Bronchial epithelial cell (primary cell): ENCODE measurements around the gene LAMA4. TPM values are rescaled to one million over a fixed set of nuclear protein-coding genes. Genes with fewer than 3 reads are reported as not detected.

Experiments used
- DNase-seq: peaks from one replicate; pipeline ENCODE4 v3.0.0-alpha.2; 2010; ENCODE audit warnings: low read depth
- FAIRE-seq: peaks from 2 replicates; lab custom pipeline; 2011; peaks lifted over from hg19 to GRCh38; lab: Jason Lieb, UNC
- H3K27me3 ChIP-seq: 2 replicates; pipeline ENCODE4 v1.5.1; 2011; ENCODE audit warnings: low read length; ENCODE audit not compliant: control insufficient read depth, insufficient read depth
- H3K36me3 ChIP-seq: 2 replicates; pipeline ENCODE4 v1.5.1; 2011; ENCODE audit warnings: low read length; ENCODE audit not compliant: control insufficient read depth, insufficient read depth
- H3K4me3 ChIP-seq: 2 replicates; pipeline ENCODE4 v1.5.1; 2011; ENCODE audit warnings: mild to moderate bottlenecking, low read depth, low read length, control low read depth
- CTCF ChIP-seq: IDR thresholded peaks from 2 replicates; pipeline ENCODE4 v1.5.1; 2011; ENCODE audit warnings: mild to moderate bottlenecking, moderate library complexity, low read length, control low read depth, inconsistent platforms; ENCODE audit not compliant: insufficient read depth, severe bottlenecking
- total RNA-seq: library from RNA; depleted of rRNA; stranded (reverse); fragments of >200 nt; gene quantifications from 2 replicates; pipeline ENCODE4 v1.2.1, GENCODE V29; 2014

LAMA4 gene
- total RNA-seq, 1 donor from 2014 or later: 5.5 TPM

DNA sequence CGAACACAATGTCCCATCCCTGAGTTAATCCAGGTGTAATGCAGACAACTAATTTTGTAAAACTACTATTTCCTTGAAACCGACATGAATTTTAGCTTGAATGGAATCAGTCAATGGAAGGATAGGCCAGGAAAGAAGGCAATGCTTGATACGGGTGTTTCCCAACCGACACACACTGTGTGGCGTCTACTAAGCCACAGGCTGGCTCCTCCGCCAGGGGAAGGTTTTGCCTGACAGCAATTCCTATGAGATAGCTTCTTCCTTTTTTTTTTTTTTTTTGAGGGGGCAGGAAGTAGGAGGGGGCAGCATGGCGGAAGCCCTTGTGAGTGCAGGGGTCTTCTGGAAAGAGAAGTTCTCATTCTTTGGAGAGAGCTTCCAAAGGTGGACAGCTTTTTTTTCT, 12.0 kb upstream of the LAMA4 start:
- Histone ChIP-seq H3K36me3 (no peaks in the 10 kb centered on the region), H3K4me3 (no peak overlapping the region), H3K27me3 (no peaks in the 10 kb centered on the region)
- no peak for FAIRE-seq
- no peak for DNase-seq
- no peak for TF ChIP-seq CTCF

DNA sequence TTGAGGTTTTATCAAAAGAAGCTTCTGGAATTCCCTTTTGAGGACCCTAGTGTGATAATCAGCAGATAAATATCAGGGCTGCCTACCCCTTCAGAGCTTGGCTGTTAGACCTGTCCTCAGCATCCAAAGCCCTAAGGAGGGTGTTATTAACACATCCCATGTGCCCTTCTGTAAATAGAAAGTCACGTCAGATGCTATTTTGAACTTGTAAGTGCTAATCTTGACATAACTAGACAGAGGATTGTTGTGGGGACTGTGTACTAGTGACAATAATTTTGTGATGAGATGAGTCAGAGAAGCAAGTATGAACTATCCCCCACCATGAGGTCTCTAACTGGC, 4.9 kb upstream of the LAMA4 start:
- no peak for FAIRE-seq
- no peak for TF ChIP-seq CTCF

DNA sequence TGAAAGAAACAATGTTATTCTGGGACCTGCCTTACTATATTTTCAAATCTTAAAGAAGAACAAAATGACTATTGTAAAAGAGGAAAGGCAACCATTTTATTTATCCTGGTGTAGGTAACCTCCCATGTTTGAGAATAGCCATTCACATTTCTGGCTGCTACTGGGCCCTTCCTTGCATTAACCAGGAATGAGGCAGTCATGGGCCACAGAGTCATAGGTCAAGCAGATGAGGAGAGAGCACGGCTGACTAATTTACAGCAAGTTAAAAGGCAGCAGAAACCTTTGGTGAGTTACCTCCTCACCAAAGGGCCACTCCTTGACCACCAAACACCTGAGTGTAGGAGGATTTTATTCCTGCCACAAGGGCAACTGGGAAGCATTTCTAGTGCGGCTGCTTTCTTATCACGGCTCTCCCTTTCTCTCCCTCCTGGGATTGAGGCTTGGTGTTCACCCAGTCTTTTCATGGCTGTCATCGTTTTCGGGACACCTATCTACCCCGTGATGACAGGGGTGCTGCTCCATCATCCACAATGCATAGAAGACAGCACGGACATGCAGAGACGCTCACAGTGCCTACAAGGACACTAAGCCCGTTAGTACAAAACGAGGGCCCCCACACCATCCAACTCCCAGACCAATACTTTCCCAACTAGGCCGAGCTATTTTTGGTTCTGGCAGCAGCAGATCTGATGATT, 4.4 kb upstream of the LAMA4 start:
- no peak for TF ChIP-seq CTCF
- Histone ChIP-seq H3K27me3 (no peaks in the 10 kb centered on the region), H3K36me3 (no peaks in the 10 kb centered on the region), H3K4me3 (no peak overlapping the region)
- FAIRE-seq: no peak
- DNase-seq: no peak

More for the DNA sequence above, 4.9 kb upstream of the LAMA4 start:
- Histone ChIP-seq H3K27me3 (no peaks in the 10 kb centered on the region), H3K36me3 (no peaks in the 10 kb centered on the region), H3K4me3 (no peak overlapping the region)
- DNase-seq: no peak

DNA sequence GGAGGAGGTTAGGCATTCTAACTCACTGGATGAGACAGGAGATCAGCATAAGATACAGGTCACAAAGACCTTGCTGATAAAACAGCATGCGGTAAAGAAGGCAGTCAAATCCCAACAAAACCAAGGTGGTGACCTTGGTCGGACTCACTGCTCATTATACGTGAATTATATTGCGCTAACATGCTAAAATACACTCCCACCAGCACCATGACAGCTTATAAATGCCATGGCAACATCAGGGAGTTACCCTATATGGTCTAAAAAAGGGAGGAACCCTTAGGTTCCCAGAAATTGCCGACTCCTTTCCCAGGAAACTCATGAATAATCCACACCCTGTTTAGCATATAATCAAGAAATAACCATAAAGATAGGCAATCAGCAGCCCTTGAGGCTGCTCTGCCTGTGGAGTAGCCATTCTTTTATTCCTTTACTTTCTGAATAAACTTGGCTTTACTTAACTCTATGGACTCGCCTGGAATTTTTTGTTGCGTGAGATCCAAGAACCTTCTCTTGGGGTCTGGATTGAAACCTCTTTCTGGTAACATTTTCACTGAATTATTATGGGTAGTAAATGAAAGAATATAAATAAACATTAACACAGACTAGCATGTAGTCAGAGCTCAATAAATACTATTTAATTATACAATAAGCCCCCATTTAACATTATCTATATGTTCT, 3.0 kb upstream of the LAMA4 start:
- FAIRE-seq: no peak
- Histone ChIP-seq H3K27me3 (no peaks in the 10 kb centered on the region), H3K36me3 (no peaks in the 10 kb centered on the region), H3K4me3 (no peak overlapping the region)
- no peak for TF ChIP-seq CTCF
- no peak for DNase-seq

- FAIRE-seq: no peak
- TF ChIP-seq CTCF: no peak
- no peaks in the 10 kb centered on the region for H3K27me3 ChIP-seq
- no peak for DNase-seq
- no peaks in the 10 kb centered on the region for H3K36me3 ChIP-seq
- H3K4me3 ChIP-seq: no peak overlapping the region
Observed at GRCh38 chr6:112254921-112255320, 554 bp upstream of the LAMA4 start.

DNA sequence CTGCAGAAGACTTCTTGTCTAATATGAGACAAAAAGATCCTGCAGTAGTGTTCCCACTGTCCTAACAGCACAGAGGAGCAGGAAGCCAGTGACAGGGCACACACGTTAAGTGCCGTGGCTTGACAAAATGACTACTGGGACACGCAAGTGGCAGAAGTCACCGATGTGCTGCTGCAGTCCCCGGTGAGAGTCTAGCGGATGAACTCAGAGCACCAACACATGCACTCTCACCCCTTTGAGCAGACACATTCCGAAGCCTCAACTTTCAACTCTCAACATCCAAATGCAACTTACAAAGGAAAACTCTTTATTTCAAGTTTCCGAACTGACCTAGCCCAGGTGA, 898 bp downstream of the LAMA4 start:
- Histone ChIP-seq H3K27me3 (no peaks in the 10 kb centered on the region), H3K36me3 (no peaks in the 10 kb centered on the region), H3K4me3 (peak overlapping the region; percentile 46)
- DNase-seq (no peak), FAIRE-seq (no peak)
- TF ChIP-seq CTCF: no peak
